AG09319 (cell line): ENCODE measurements around the gene MRPL20.

Experiments used
- DNase-seq: peaks from one replicate; pipeline ENCODE4 v3.0.0-alpha.2; 2010; ENCODE audit warnings: low read depth; ENCODE audit errors: extremely low read depth
- CTCF ChIP-seq: IDR thresholded peaks from 2 replicates; pipeline ENCODE4 v1.5.1; 2011; ENCODE audit warnings: low read depth, mild to moderate bottlenecking, inconsistent platforms, low read length, moderate library complexity

MRPL20 gene

GRCh38 chr1:1434824-1435105 lies 27.7 kb upstream of the MRPL20 start:
- TF ChIP-seq CTCF: no peak
- no peak for DNase-seq

GRCh38 chr1:1434131-1434823 lies 27.2 kb upstream of the MRPL20 start:
- no peak for TF ChIP-seq CTCF
- no peak for DNase-seq

GRCh38 chr1:1433804-1434130 lies 26.7 kb upstream of the MRPL20 start:
- no peak for TF ChIP-seq CTCF
- no peak for DNase-seq

GRCh38 chr1:1432951-1433803 lies 26.1 kb upstream of the MRPL20 start:
- no peak for TF ChIP-seq CTCF
- DNase-seq: no peak

- no peak for TF ChIP-seq CTCF
- no peak for DNase-seq
These were observed 25.3 kb upstream of the MRPL20 start for GRCh38 chr1:1432274-1432950.

GRCh38 chr1:1431845-1432273 lies 24.8 kb upstream of the MRPL20 start:
- no peak for TF ChIP-seq CTCF
- no peak for DNase-seq
